Mesothelial cell of epicardium (in vitro differentiated cells): Measurements from ENCODE around the gene PARVG. TPM values are rescaled to one million over a fixed set of nuclear protein-coding genes. Genes with fewer than 3 reads are reported as not detected.
"Not testable (repeated sequence)": the region's sequence is repeated elsewhere in the genome, so short reads cannot be mapped to it uniquely, and the experiment has no call there.

Source experiments
- DNase-seq, 2 experiments: peaks; one replicate each; pipeline ENCODE4 v3.0.0; 2021; ENCODE audit warnings: low spot score in 2 of 2; ENCODE audit not compliant: unreplicated experiment in 2 of 2
- H3K27ac Mint-ChIP-seq: 2 replicates; pipeline ENCODE4 v1.8.0; 2021; ENCODE audit warnings: mixed read lengths
- H3K27me3 Mint-ChIP-seq: 2 replicates; pipeline ENCODE4 v1.8.0; 2021; ENCODE audit warnings: low read depth, mixed read lengths
- H3K36me3 Mint-ChIP-seq: 2 replicates; pipeline ENCODE4 v1.8.0; 2021; ENCODE audit warnings: mixed read lengths
- H3K4me1 Mint-ChIP-seq: 2 replicates; pipeline ENCODE4 v1.8.0; 2021; ENCODE audit warnings: mixed read lengths
- H3K4me3 Mint-ChIP-seq: 2 replicates; pipeline ENCODE4 v1.8.0; 2021; ENCODE audit warnings: mild to moderate bottlenecking, moderate library complexity, mixed read lengths
- H3K9me3 Mint-ChIP-seq: 2 replicates; pipeline ENCODE4 v1.8.0; 2021; ENCODE audit warnings: mixed read lengths
- total RNA-seq: library from RNA; stranded (reverse); gene quantifications from 3 replicates; pipeline ENCODE4 v1.2.1, GENCODE V29; 2021
- TF ChIP-seq, protein P1 (sequence below): fragments of 200-600 bp; sonication (generic); IDR thresholded peaks from one replicate; pipeline ENCODE4 v1.5.0; 2021; ENCODE audit warnings: antibody characterized with exemption; ENCODE audit not compliant: unreplicated experiment

Gene PARVG
- total RNA-seq, 1 donor from 2014 or later = 1.0 TPM

DNA sequence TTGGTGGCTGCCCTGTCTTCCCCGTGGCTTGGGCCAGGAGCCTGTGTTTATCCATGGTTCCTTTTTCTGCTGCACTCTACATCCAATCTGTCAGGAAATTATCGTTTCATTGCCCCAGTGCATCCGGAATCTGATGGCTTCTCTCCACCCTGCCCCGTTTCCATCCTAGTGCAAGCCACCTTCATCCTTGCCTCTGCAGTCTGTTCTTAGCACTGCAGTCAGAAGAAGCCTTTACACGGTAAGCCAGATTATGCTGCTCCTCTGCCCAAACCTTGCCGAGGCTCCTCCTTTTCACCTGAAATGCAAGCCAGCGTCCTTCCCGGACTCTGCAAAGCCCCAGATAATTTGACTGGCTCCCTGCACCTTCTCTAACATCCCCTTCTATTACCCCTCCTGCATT lies 45.1 kb downstream of the PARVG start:
- Mint-ChIP-seq H3K27me3 (peaks cover 36% of the 10 kb centered on the region), H3K4me1 (no peaks in the 10 kb centered on the region), H3K9me3 (peaks cover 27% of the 10 kb centered on the region), H3K27ac (no peak overlapping the region), H3K36me3 (no peaks in the 10 kb centered on the region), H3K4me3 (no peak overlapping the region)
- TF ChIP-seq, protein P1, sequence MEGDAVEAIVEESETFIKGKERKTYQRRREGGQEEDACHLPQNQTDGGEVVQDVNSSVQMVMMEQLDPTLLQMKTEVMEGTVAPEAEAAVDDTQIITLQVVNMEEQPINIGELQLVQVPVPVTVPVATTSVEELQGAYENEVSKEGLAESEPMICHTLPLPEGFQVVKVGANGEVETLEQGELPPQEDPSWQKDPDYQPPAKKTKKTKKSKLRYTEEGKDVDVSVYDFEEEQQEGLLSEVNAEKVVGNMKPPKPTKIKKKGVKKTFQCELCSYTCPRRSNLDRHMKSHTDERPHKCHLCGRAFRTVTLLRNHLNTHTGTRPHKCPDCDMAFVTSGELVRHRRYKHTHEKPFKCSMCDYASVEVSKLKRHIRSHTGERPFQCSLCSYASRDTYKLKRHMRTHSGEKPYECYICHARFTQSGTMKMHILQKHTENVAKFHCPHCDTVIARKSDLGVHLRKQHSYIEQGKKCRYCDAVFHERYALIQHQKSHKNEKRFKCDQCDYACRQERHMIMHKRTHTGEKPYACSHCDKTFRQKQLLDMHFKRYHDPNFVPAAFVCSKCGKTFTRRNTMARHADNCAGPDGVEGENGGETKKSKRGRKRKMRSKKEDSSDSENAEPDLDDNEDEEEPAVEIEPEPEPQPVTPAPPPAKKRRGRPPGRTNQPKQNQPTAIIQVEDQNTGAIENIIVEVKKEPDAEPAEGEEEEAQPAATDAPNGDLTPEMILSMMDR = no peak
- DNase-seq = no peak

DNA sequence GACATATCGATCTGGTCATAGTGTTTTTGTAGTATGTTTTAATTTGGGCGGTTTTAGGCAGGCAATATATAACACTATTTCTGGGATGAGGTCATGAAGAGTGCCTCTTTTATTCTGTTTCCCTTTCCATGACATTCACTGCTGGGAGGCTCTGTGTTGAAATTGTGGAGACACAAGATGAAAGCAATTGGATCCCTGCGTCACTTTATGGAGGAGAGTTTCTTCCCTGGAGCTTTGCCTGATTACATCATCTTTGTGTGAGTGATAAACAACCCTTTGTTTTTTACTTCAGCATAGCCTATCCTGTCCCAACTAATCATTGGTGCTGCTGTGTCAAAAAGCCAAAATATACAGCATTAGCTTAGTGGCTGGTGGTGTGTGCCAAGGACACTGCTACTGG lies 48.6 kb downstream of the PARVG start:
- Mint-ChIP-seq H3K27ac (no peak overlapping the region), H3K27me3 (peaks cover 20% of the 10 kb centered on the region), H3K4me1 (no peaks in the 10 kb centered on the region), H3K9me3 (peaks cover 24% of the 10 kb centered on the region), H3K36me3 (no peaks in the 10 kb centered on the region), H3K4me3 (no peak overlapping the region)
- no peak for DNase-seq
- TF ChIP-seq, protein P1 = no peak

DNA sequence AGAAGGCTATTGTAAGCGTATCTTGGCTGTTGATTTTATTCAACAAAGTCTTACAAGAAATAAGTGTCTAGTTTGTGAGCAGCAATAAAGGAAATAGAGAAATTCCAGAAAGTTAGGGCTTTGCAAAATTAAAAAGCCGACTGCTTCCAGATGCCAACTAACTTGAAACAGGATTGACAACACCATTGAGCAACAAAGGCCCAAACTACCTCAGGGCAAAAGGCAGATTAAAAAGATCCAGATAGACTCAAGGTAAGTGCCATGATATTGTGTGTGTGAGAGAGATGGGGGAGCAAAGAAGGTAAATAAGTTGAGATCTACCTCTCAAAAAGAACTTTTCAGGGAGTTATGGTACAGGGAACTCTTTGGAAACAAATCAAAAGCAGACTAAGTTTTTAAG lies 49.1 kb downstream of the PARVG start:
- Mint-ChIP-seq H3K4me3 (no peak overlapping the region), H3K4me1 (no peaks in the 10 kb centered on the region), H3K27me3 (peaks cover 18% of the 10 kb centered on the region), H3K9me3 (peaks cover 24% of the 10 kb centered on the region), H3K27ac (no peak overlapping the region), H3K36me3 (no peaks in the 10 kb centered on the region)
- no peak for DNase-seq
- TF ChIP-seq, protein P1 = no peak

DNA sequence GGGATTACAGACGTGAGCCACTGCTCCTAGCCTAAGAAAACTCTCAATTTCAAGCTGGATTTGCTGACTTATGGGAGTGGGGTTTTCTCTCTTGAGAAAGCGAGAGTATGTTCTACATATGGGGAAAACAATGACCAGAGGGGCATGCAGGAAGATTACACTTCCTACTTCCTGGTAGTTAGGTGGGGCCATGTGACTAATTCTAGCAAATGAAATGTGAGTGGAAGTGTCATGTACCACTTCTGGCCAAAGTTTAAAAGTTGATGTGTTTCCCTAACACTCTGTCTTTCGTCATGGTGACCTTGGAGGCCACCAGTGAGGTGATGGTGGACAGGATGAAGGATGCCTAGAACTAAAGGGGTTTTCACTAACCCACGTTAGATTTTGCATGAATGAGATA lies 50.5 kb downstream of the PARVG start:
- Mint-ChIP-seq H3K4me3 (no peak overlapping the region), H3K27me3 (peaks cover 4% of the 10 kb centered on the region), H3K9me3 (peaks cover 24% of the 10 kb centered on the region), H3K36me3 (no peaks in the 10 kb centered on the region), H3K4me1 (no peaks in the 10 kb centered on the region), H3K27ac (no peak overlapping the region)
- DNase-seq = no peak
- TF ChIP-seq, protein P1 = no peak

DNA sequence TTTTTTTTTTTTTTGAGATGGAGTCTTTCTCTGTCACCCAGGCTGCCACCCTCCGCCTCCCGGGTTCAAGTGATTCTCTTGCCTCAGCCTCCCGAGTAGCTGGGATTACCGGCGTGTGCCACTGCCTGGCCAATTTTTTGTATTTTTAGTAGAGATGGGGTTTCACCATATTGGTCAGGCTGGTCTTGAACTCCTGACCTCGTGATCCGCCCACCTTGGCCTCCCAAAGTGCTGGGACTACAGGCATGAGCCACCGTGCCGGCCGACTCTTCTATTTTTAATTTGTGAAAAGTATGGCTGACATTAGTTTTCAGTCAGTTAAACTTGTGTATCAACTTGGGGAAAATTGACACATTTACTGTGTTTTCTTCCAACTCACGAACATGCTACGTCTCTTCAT lies 53.6 kb downstream of the PARVG start:
- H3K4me1 Mint-ChIP-seq, DNase-seq, H3K36me3 Mint-ChIP-seq, H3K27ac Mint-ChIP-seq, H3K4me3 Mint-ChIP-seq, H3K27me3 Mint-ChIP-seq: not testable (repeated sequence)
- peaks cover 26% of the 10 kb centered on the region for H3K9me3 Mint-ChIP-seq

DNA sequence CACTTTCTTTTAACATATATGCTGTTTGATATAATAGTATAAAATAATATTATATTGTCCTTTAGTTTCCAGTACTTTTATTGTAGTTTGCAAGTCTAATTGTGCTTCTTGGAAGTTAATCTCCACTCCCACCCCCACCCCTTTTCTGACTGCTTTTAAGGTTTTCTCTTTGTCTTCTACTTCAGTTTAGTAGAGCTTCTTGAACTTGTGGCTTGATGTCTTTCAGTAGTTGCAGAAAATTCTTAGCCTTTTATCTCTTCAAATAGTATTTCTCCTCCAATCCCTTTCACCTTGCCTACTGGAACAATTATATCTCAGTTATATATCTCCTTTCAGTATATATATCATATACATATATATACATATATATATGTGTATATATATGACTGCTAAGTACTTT lies 56.6 kb downstream of the PARVG start:
- no peak overlapping the region for H3K27ac Mint-ChIP-seq
- H3K36me3 Mint-ChIP-seq = no peaks in the 10 kb centered on the region
- TF ChIP-seq, protein P1 = no peak
- no peak overlapping the region for H3K4me3 Mint-ChIP-seq
- peaks cover 17% of the 10 kb centered on the region for H3K9me3 Mint-ChIP-seq
- H3K4me1 Mint-ChIP-seq = no peaks in the 10 kb centered on the region
- no peak for DNase-seq
- peaks cover 18% of the 10 kb centered on the region for H3K27me3 Mint-ChIP-seq

DNA sequence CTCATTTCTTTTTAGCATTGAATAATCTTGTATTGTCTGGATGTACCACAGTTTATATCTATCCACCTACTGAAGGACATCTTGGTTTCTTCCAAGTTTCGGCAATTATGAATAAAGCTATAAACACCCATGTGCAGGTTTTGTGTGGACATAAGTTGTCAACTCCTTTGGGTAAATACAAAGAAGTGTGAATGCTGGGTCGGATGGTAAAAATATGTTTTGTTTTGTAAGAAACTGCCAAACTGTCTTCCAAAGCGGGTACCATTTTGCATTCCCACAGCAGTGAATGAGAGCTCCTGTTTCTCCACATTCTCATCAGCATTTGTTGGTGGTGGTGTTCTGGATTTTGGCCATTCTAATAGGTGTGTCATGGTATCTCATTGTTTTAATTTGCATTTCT lies 60.4 kb downstream of the PARVG start:
- DNase-seq, H3K36me3 Mint-ChIP-seq, H3K4me1 Mint-ChIP-seq, H3K4me3 Mint-ChIP-seq, H3K27ac Mint-ChIP-seq: not testable (repeated sequence)
- Mint-ChIP-seq H3K9me3 (peaks cover 17% of the 10 kb centered on the region), H3K27me3 (peaks cover 39% of the 10 kb centered on the region)
